Measurements from ENCODE around the gene GLB1L2.

Gene GLB1L2

DNA sequence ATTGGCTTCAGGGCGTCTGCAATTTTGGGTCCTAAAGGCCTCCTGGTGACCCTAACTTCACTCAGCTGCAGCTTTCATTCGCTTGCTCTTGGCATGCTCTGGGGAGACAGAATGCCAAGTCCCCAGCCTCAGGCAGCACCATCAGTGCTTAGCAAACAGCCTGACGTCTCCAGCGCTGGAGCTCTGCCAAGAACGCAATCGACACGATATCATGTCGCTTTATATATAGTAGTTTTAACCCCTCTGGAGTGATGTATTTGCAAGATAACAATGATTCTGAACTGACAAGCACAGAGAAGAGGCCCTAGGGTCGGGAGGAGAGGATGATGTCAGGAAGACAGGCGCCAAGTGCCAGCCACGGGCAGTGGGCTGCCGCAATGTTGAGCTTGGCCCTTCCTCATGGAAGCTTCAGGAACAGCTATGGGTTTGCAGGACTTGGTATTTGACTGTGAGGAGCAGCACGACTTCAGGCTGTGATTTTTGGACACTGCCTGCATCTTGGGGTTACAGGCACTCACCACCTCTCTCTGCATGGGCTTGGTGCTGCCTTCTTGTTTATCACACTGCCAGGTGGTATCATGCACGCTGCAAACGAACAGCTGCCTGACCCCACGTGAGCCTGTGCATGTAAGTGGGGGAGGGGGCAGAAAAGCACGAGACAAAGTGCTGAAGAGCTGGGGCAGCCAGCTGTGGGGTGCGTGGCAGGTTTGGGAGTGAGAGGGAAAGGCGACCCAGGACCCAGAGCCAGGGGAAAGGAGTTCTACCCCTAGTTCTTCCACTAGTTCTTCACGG lies 54.2 kb downstream of the GLB1L2 start:
- H3K4me3 ChIP-seq (replicated peaks; ENCODE audit: insufficient read depth, low read length), result no peak overlapping the region
- no peak for DNase-seq (ENCODE audit: low read depth in 1 of 2, low spot score in 1 of 2)
- no peaks in the 10 kb centered on the region for H3K27me3 ChIP-seq (ENCODE audit: insufficient read depth, poor library complexity, severe bottlenecking)

DNA sequence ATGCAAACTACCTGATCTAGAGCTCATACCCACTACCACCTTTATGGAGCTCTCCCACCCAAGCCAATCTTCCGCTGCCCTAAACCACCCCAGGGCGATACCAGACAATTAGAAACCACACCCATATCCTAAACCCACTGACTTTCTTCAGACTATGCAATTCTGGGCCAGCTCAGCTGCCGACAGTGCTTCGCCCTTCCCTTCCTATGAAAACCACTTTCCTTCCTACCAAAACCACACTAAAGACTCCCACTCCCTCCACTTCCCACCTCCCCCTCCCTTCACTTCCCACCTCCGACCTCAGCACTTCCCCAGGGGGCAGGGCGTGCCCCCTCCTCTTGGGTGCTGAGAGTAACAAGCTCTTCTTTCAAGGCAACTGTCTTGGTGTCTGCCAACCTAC lies 55.2 kb downstream of the GLB1L2 start:
- H3K27me3 ChIP-seq (ENCODE audit: insufficient read depth, poor library complexity, severe bottlenecking), result no peaks in the 10 kb centered on the region
- TF ChIP-seq SPI1 (IDR thresholded peaks at IDR 0.05; ENCODE audit: borderline replicate concordance, low read depth) (no peak), POLR2AphosphoS5 (IDR thresholded peaks at IDR 0.05; ENCODE audit: low read depth) (no peak), GABPA (IDR thresholded peaks at IDR 0.05; ENCODE audit: low read depth) (no peak)
- TF ChIP-seq, protein P1, sequence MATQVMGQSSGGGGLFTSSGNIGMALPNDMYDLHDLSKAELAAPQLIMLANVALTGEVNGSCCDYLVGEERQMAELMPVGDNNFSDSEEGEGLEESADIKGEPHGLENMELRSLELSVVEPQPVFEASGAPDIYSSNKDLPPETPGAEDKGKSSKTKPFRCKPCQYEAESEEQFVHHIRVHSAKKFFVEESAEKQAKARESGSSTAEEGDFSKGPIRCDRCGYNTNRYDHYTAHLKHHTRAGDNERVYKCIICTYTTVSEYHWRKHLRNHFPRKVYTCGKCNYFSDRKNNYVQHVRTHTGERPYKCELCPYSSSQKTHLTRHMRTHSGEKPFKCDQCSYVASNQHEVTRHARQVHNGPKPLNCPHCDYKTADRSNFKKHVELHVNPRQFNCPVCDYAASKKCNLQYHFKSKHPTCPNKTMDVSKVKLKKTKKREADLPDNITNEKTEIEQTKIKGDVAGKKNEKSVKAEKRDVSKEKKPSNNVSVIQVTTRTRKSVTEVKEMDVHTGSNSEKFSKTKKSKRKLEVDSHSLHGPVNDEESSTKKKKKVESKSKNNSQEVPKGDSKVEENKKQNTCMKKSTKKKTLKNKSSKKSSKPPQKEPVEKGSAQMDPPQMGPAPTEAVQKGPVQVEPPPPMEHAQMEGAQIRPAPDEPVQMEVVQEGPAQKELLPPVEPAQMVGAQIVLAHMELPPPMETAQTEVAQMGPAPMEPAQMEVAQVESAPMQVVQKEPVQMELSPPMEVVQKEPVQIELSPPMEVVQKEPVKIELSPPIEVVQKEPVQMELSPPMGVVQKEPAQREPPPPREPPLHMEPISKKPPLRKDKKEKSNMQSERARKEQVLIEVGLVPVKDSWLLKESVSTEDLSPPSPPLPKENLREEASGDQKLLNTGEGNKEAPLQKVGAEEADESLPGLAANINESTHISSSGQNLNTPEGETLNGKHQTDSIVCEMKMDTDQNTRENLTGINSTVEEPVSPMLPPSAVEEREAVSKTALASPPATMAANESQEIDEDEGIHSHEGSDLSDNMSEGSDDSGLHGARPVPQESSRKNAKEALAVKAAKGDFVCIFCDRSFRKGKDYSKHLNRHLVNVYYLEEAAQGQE (IDR thresholded peaks at IDR 0.05; ENCODE audit: insufficient replicate concordance, low read depth), result no peak
- TF ChIP-seq, protein P2, sequence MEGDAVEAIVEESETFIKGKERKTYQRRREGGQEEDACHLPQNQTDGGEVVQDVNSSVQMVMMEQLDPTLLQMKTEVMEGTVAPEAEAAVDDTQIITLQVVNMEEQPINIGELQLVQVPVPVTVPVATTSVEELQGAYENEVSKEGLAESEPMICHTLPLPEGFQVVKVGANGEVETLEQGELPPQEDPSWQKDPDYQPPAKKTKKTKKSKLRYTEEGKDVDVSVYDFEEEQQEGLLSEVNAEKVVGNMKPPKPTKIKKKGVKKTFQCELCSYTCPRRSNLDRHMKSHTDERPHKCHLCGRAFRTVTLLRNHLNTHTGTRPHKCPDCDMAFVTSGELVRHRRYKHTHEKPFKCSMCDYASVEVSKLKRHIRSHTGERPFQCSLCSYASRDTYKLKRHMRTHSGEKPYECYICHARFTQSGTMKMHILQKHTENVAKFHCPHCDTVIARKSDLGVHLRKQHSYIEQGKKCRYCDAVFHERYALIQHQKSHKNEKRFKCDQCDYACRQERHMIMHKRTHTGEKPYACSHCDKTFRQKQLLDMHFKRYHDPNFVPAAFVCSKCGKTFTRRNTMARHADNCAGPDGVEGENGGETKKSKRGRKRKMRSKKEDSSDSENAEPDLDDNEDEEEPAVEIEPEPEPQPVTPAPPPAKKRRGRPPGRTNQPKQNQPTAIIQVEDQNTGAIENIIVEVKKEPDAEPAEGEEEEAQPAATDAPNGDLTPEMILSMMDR (IDR thresholded peaks at IDR 0.05; ENCODE audit: insufficient read depth, low read length), result no peak
- no peak overlapping the region for H3K27ac ChIP-seq (replicated peaks)
- DNase-seq (ENCODE audit: low read depth in 1 of 2, low spot score in 1 of 2), result no peak
- no peak overlapping the region for H3K4me3 ChIP-seq (replicated peaks; ENCODE audit: insufficient read depth, low read length)

More for the DNA sequence above, 54.2 kb downstream of the GLB1L2 start:
- TF ChIP-seq GABPA (IDR thresholded peaks at IDR 0.05; ENCODE audit: low read depth) (no peak), SPI1 (IDR thresholded peaks at IDR 0.05; ENCODE audit: borderline replicate concordance, low read depth) (no peak), POLR2AphosphoS5 (IDR thresholded peaks at IDR 0.05; ENCODE audit: low read depth) (no peak)
- TF ChIP-seq, protein P2 (IDR thresholded peaks at IDR 0.05; ENCODE audit: insufficient read depth, low read length), result no peak
- TF ChIP-seq, protein P1 (IDR thresholded peaks at IDR 0.05; ENCODE audit: insufficient replicate concordance, low read depth), result no peak
- H3K27ac ChIP-seq (replicated peaks), result no peak overlapping the region

DNA sequence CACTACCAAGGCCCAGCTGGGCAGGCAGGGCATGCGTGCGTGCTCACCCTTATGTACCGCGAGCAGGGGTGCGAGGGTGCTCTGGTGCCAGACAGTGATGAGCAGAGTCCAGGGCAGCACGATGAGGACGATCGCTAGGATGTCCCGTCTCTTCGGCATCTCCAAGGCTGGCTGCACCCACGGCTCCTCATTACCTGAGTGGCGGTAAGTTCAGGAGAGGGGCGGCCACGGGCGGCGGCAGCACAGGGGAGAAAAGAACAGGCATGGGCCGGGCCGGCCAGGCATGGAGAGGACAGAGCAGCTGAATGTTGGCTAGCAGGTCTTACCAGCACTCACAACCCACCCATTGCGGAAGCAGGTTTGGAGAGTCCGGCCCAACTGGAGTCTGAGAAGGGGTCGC lies 55.7 kb downstream of the GLB1L2 start:
- TF ChIP-seq, protein P2 (IDR thresholded peaks at IDR 0.05; ENCODE audit: insufficient read depth, low read length), result no peak
- TF ChIP-seq GABPA (IDR thresholded peaks at IDR 0.05; ENCODE audit: low read depth), result no peak
- TF ChIP-seq POLR2AphosphoS5 (IDR thresholded peaks at IDR 0.05; ENCODE audit: low read depth), result no peak
- no peak for TF ChIP-seq SPI1 (IDR thresholded peaks at IDR 0.05; ENCODE audit: borderline replicate concordance, low read depth)
- TF ChIP-seq, protein P1 (IDR thresholded peaks at IDR 0.05; ENCODE audit: insufficient replicate concordance, low read depth), result no peak
- Histone ChIP-seq H3K4me3 (replicated peaks; ENCODE audit: insufficient read depth, low read length) (no peak overlapping the region), H3K27me3 (ENCODE audit: insufficient read depth, poor library complexity, severe bottlenecking) (no peaks in the 10 kb centered on the region), H3K27ac (replicated peaks) (no peak overlapping the region)
- DNase-seq (ENCODE audit: low read depth in 1 of 2, low spot score in 1 of 2), result no peak
